HEK293 (cell line): ENCODE data around the gene F5.

Experiments used
- CTCF ChIA-PET: fragments of 350-600 bp; formaldehyde crosslinking; extraction: SDS; loops from one replicate; lab custom pipeline; 2021; ENCODE audit warnings: antibody characterized with exemption; lab: Yijun Ruan, JAX
- POLR2A ChIA-PET: fragments of 300-600 bp; formaldehyde crosslinking; extraction: SDS; loops from one replicate; lab custom pipeline; 2020; ENCODE audit warnings: antibody characterized with exemption, inconsistent platforms; lab: Yijun Ruan, JAX
- H3K27ac ChIP-seq: fragments of 200-500 bp; sonication (Bioruptor generic); 2 replicates; pipeline ENCODE4 v1.5.1; 2014; ENCODE audit warnings: low read depth, low read length, control low read depth, inconsistent platforms; ENCODE audit errors: extremely low read depth
- H3K36me3 ChIP-seq, 2 experiments: fragments of 200-500 bp in 1 of 2; sonication (Bioruptor generic) in 1 of 2; 1 replicate in 1 of 2; 2 replicates in 1 of 2; pipeline ENCODE4 v1.5.1; 2014 to 2017; ENCODE audit warnings: inconsistent platforms in 2 of 2, low read length in 2 of 2; ENCODE audit not compliant: control insufficient read depth in 2 of 2, insufficient read depth in 1 of 2
- H3K4me1 ChIP-seq: fragments of 200-500 bp; sonication (Bioruptor generic); 2 replicates; pipeline ENCODE4 v1.5.1; 2014; ENCODE audit warnings: mild to moderate bottlenecking, low read length, inconsistent platforms; ENCODE audit not compliant: control insufficient read depth, insufficient read depth
- H3K4me3 ChIP-seq: 2 replicates; pipeline ENCODE4 v1.5.1; 2011; ENCODE audit warnings: low read depth, mild to moderate bottlenecking, control low read depth, low read length, moderate library complexity
- H3K9me3 ChIP-seq: fragments of 200-500 bp; sonication (Bioruptor generic); 2 replicates; pipeline ENCODE4 v1.5.1; 2014; ENCODE audit warnings: low read depth, low read length, inconsistent platforms; ENCODE audit not compliant: control insufficient read depth, insufficient read depth
- BCL11A ChIP-seq: fragments of 450-650 bp; formaldehyde crosslinking; IDR thresholded peaks from 2 replicates; pipeline ENCODE4 v1.5.1; 2016; ENCODE audit warnings: low read depth, missing biosample characterization, missing genetic modification characterization
- KLF10 ChIP-seq: fragments of 450-650 bp; IDR thresholded peaks from 2 replicates; pipeline ENCODE4 v1.5.1; 2018; ENCODE audit warnings: missing biosample characterization, mild to moderate bottlenecking, missing genetic modification characterization
- KLF8 ChIP-seq: fragments of 450-650 bp; formaldehyde crosslinking; IDR thresholded peaks from 2 replicates; pipeline ENCODE4 v1.5.1; 2016; ENCODE audit warnings: missing biosample characterization, missing genetic modification characterization
- SCRT1 ChIP-seq: fragments of 450-650 bp; formaldehyde crosslinking; IDR thresholded peaks from 2 replicates; pipeline ENCODE4 v1.5.1; 2016; ENCODE audit warnings: missing biosample characterization, missing genetic modification characterization, borderline replicate concordance
- SCRT2 ChIP-seq: fragments of 450-650 bp; formaldehyde crosslinking; IDR thresholded peaks from 2 replicates; pipeline ENCODE4 v1.5.1; 2016; ENCODE audit warnings: missing biosample characterization, missing genetic modification characterization
- SP2 ChIP-seq: fragments of 450-650 bp; formaldehyde crosslinking; IDR thresholded peaks from 2 replicates; pipeline ENCODE4 v1.5.1; 2016; ENCODE audit warnings: missing biosample characterization, missing genetic modification characterization
- SP7 ChIP-seq: fragments of 450-650 bp; formaldehyde crosslinking; IDR thresholded peaks from 2 replicates; pipeline ENCODE4 v1.5.1; 2016; ENCODE audit warnings: missing biosample characterization, missing genetic modification characterization
- ZBTB17 ChIP-seq: fragments of 450-650 bp; formaldehyde crosslinking; IDR thresholded peaks from 2 replicates; pipeline ENCODE4 v1.5.1; 2016; ENCODE audit warnings: missing biosample characterization, missing genetic modification characterization
- ZFP37 ChIP-seq: fragments of 450-650 bp; formaldehyde crosslinking; IDR thresholded peaks from 2 replicates; pipeline ENCODE4 v1.5.1; 2016; ENCODE audit warnings: missing biosample characterization, missing genetic modification characterization
- ZIC2 ChIP-seq: fragments of 450-650 bp; formaldehyde crosslinking; IDR thresholded peaks from 2 replicates; pipeline ENCODE4 v1.5.1; 2016; ENCODE audit warnings: missing biosample characterization, missing genetic modification characterization
- ZNF184 ChIP-seq: fragments of 450-650 bp; IDR thresholded peaks from 2 replicates; pipeline ENCODE4 v1.5.1; 2018; ENCODE audit warnings: missing biosample characterization, mild to moderate bottlenecking, missing genetic modification characterization
- ZNF2 ChIP-seq: fragments of 450-650 bp; formaldehyde crosslinking; IDR thresholded peaks from 2 replicates; pipeline ENCODE4 v1.5.1; 2016; ENCODE audit warnings: missing biosample characterization, missing genetic modification characterization
- ZNF211 ChIP-seq: fragments of 450-650 bp; formaldehyde crosslinking; IDR thresholded peaks from 2 replicates; pipeline ENCODE4 v1.5.1; 2016; ENCODE audit warnings: low read depth, missing biosample characterization, missing genetic modification characterization
- ZNF560 ChIP-seq: fragments of 450-650 bp; formaldehyde crosslinking; IDR thresholded peaks from 2 replicates; pipeline ENCODE4 v1.5.1; 2017; ENCODE audit warnings: missing biosample characterization, missing genetic modification characterization, borderline replicate concordance
- ZNF660 ChIP-seq: fragments of 450-650 bp; IDR thresholded peaks from 2 replicates; pipeline ENCODE4 v1.5.1; 2018; ENCODE audit warnings: missing biosample characterization, mild to moderate bottlenecking, missing genetic modification characterization
- ZNF76 ChIP-seq: fragments of 450-650 bp; formaldehyde crosslinking; IDR thresholded peaks from 2 replicates; pipeline ENCODE4; 2016; ENCODE audit warnings: low read depth, missing biosample characterization, missing genetic modification characterization, borderline replicate concordance
- ZNF843 ChIP-seq: fragments of 450-650 bp; formaldehyde crosslinking; IDR thresholded peaks from 2 replicates; pipeline ENCODE4 v1.5.1; 2016; ENCODE audit warnings: missing biosample characterization, missing genetic modification characterization
- TF ChIP-seq, protein P1 (sequence below): fragments of 450-650 bp; formaldehyde crosslinking; IDR thresholded peaks from 2 replicates; pipeline ENCODE4 v1.5.1; 2016; ENCODE audit warnings: missing biosample characterization, missing genetic modification characterization, low read depth
- TF ChIP-seq, protein P2 (sequence below): fragments of 450-650 bp; formaldehyde crosslinking; IDR thresholded peaks from 2 replicates; pipeline ENCODE4 v1.5.1; 2016; ENCODE audit warnings: missing biosample characterization, missing genetic modification characterization, borderline replicate concordance
- TF ChIP-seq, protein P3 (sequence below): fragments of 450-650 bp; formaldehyde crosslinking; IDR thresholded peaks from 2 replicates; pipeline ENCODE4 v1.5.1; 2016; ENCODE audit warnings: missing biosample characterization, missing genetic modification characterization, borderline replicate concordance
- TF ChIP-seq, protein P4 (sequence below): fragments of 450-650 bp; formaldehyde crosslinking; IDR thresholded peaks from 2 replicates; pipeline ENCODE4 v1.5.1; 2016; ENCODE audit warnings: missing biosample characterization, missing genetic modification characterization

Gene F5

DNA sequence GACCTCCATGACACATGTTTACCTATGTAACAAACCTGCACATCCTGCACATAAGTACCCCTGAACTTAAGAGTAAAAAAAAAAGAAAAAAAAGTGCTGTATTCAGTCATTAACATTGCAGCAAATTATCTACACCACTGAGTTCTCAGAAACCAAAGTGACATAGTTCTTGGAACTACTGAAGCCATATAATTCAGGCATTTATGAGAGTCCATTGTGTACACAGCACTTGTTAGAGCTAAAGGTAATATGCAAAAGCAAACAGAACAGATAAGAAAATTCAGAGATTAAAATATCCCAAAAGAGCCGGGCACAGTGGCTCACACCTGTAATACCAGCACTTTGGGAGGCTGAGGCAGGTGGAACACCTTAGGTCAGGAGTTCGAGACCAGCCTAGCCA lies 38.0 kb downstream of the F5 start:
- ChIA-PET POLR2A (no interaction called here), CTCF (interaction anchor here (0.6 to 4.4 kb wide), 10 partner anchors 9 to 1206 kb away, joined by 3 to 28 read pairs (median 4); partner anchors contain the start of genes CCDC181 and SLC19A2)
- TF ChIP-seq ZIC2: no peak
- TF ChIP-seq ZNF560 (tag by site-specific recombination): no peak
- no peaks in the 10 kb centered on the region for H3K36me3 ChIP-seq
- H3K4me1 ChIP-seq: no peaks in the 10 kb centered on the region
- H3K4me3 ChIP-seq: no peak overlapping the region
- H3K9me3 ChIP-seq: no peaks in the 10 kb centered on the region
- H3K27ac ChIP-seq: no peak overlapping the region

DNA sequence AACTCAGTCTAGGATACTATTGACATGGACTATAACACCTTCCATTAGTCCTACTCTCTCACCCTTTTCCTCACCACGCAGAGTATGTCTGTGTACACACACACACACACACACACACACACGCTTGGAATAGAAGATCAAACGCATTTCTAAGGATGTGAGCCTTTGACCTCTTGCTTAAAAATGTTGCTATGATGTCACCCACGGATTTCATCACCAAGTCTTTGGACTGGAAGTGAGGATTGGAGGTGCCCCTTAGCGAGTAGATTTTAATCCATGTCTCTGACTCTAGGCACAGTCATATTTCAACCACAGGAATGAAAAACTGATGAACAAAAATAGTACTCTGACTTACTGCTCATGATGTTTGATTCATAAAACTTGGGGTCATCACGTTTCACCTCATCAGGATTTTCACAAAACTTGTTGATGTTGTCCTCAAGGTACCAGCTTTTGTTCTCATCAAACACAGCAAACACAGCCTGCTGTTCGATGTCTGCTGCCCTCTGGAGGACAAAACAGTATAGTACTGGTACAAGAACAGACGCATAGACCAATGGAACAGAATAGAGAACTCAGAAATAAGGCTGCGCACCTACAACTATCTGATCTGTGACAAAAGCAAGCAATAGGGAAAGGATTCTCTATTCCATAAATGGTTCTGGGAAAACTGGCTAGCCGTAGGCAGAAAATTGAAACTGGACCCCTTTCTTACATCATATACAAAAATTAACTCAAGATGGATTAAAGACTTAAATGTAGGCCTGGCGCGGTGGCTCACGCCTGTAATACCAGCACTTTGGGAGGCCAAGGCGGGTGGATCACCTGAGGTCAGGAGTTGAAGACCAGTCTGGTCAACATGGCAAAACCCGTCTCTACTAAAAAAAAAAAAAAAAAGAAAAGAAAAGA lies 39.9 kb downstream of the F5 start:
- H3K27ac ChIP-seq: no peak overlapping the region
- H3K4me1 ChIP-seq: no peaks in the 10 kb centered on the region
- no peaks in the 10 kb centered on the region for H3K36me3 ChIP-seq
- ChIA-PET CTCF (interaction anchor here (0.6 to 4.4 kb wide), 24 partner anchors 10 to 1203 kb away, joined by 3 to 28 read pairs (median 4); partner anchors contain the start of gene SLC19A2), POLR2A (interaction anchor here (1.1 kb wide), 1 partner anchor 61 kb away, joined by 3 read pairs; the partner anchor contains the start of gene SLC19A2)
- H3K9me3 ChIP-seq: no peaks in the 10 kb centered on the region
- H3K4me3 ChIP-seq: no peak overlapping the region
- TF ChIP-seq KLF10 (tag by site-specific recombination) (no peak), ZNF660 (tag by site-specific recombination) (0 out of 2 replicates have a peak, but pooled peaks have one; percentile 48), ZNF843 (tag by site-specific recombination) (no peak), KLF8 (tag by site-specific recombination) (no peak), ZFP37 (peak; percentile 71; the same call in 1 of the 2 replicates), ZNF211 (tag by site-specific recombination) (no peak), SP7 (tag by site-specific recombination) (no peak), SCRT1 (tag by site-specific recombination) (0 out of 2 replicates have a peak, but pooled peaks have one; percentile 50), ZNF2 (tag by site-specific recombination) (0 out of 2 replicates have a peak, but pooled peaks have one; percentile 48), ZNF76 (no peak), BCL11A (tag by site-specific recombination) (no peak), SP2 (tag by site-specific recombination) (no peak), SCRT2 (peak; percentile 86), ZNF184 (no peak), ZBTB17 (peak; percentile 76)
- TF ChIP-seq, protein P1, sequence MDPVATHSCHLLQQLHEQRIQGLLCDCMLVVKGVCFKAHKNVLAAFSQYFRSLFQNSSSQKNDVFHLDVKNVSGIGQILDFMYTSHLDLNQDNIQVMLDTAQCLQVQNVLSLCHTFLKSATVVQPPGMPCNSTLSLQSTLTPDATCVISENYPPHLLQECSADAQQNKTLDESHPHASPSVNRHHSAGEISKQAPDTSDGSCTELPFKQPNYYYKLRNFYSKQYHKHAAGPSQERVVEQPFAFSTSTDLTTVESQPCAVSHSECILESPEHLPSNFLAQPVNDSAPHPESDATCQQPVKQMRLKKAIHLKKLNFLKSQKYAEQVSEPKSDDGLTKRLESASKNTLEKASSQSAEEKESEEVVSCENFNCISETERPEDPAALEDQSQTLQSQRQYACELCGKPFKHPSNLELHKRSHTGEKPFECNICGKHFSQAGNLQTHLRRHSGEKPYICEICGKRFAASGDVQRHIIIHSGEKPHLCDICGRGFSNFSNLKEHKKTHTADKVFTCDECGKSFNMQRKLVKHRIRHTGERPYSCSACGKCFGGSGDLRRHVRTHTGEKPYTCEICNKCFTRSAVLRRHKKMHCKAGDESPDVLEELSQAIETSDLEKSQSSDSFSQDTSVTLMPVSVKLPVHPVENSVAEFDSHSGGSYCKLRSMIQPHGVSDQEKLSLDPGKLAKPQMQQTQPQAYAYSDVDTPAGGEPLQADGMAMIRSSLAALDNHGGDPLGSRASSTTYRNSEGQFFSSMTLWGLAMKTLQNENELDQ: no peak
- TF ChIP-seq, protein P2, sequence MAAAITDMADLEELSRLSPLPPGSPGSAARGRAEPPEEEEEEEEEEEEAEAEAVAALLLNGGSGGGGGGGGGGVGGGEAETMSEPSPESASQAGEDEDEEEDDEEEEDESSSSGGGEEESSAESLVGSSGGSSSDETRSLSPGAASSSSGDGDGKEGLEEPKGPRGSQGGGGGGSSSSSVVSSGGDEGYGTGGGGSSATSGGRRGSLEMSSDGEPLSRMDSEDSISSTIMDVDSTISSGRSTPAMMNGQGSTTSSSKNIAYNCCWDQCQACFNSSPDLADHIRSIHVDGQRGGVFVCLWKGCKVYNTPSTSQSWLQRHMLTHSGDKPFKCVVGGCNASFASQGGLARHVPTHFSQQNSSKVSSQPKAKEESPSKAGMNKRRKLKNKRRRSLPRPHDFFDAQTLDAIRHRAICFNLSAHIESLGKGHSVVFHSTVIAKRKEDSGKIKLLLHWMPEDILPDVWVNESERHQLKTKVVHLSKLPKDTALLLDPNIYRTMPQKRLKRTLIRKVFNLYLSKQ (tag by site-specific recombination): no peak
- TF ChIP-seq, protein P3, sequence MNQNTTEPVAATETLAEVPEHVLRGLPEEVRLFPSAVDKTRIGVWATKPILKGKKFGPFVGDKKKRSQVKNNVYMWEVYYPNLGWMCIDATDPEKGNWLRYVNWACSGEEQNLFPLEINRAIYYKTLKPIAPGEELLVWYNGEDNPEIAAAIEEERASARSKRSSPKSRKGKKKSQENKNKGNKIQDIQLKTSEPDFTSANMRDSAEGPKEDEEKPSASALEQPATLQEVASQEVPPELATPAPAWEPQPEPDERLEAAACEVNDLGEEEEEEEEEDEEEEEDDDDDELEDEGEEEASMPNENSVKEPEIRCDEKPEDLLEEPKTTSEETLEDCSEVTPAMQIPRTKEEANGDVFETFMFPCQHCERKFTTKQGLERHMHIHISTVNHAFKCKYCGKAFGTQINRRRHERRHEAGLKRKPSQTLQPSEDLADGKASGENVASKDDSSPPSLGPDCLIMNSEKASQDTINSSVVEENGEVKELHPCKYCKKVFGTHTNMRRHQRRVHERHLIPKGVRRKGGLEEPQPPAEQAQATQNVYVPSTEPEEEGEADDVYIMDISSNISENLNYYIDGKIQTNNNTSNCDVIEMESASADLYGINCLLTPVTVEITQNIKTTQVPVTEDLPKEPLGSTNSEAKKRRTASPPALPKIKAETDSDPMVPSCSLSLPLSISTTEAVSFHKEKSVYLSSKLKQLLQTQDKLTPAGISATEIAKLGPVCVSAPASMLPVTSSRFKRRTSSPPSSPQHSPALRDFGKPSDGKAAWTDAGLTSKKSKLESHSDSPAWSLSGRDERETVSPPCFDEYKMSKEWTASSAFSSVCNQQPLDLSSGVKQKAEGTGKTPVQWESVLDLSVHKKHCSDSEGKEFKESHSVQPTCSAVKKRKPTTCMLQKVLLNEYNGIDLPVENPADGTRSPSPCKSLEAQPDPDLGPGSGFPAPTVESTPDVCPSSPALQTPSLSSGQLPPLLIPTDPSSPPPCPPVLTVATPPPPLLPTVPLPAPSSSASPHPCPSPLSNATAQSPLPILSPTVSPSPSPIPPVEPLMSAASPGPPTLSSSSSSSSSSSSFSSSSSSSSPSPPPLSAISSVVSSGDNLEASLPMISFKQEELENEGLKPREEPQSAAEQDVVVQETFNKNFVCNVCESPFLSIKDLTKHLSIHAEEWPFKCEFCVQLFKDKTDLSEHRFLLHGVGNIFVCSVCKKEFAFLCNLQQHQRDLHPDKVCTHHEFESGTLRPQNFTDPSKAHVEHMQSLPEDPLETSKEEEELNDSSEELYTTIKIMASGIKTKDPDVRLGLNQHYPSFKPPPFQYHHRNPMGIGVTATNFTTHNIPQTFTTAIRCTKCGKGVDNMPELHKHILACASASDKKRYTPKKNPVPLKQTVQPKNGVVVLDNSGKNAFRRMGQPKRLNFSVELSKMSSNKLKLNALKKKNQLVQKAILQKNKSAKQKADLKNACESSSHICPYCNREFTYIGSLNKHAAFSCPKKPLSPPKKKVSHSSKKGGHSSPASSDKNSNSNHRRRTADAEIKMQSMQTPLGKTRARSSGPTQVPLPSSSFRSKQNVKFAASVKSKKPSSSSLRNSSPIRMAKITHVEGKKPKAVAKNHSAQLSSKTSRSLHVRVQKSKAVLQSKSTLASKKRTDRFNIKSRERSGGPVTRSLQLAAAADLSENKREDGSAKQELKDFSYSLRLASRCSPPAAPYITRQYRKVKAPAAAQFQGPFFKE (tag by site-specific recombination): no peak
- TF ChIP-seq, protein P4, sequence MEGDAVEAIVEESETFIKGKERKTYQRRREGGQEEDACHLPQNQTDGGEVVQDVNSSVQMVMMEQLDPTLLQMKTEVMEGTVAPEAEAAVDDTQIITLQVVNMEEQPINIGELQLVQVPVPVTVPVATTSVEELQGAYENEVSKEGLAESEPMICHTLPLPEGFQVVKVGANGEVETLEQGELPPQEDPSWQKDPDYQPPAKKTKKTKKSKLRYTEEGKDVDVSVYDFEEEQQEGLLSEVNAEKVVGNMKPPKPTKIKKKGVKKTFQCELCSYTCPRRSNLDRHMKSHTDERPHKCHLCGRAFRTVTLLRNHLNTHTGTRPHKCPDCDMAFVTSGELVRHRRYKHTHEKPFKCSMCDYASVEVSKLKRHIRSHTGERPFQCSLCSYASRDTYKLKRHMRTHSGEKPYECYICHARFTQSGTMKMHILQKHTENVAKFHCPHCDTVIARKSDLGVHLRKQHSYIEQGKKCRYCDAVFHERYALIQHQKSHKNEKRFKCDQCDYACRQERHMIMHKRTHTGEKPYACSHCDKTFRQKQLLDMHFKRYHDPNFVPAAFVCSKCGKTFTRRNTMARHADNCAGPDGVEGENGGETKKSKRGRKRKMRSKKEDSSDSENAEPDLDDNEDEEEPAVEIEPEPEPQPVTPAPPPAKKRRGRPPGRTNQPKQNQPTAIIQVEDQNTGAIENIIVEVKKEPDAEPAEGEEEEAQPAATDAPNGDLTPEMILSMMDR (tag by site-specific recombination): peak; percentile 38; the same call in 1 of the 2 replicates
